ENCODE measurements around the gene CAV3. TPM values are rescaled to one million over a fixed set of nuclear protein-coding genes. Genes with fewer than 3 reads are reported as not detected.

The CAV3 gene
- total RNA-seq, 1 donor, result not detected

DNA sequence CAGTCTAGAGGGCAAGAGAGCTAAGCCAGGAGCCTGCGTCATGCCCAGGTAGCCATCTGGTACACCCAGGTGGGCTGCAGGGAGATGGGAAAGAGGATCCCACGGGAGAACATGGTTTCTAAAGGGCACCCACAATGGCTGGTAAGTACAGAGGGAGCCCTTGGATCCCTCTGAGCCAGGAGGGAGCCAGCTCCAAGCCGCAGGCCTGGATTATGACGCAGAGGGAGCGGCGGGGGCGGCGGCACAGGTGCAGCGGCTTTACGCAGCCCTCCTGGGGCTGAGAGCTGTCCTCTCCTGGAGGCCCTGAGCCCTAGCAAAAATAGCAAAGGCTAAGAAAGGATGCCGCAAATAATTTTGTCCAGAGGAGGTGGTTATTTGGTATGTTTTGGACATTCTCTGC is 2.8 kb downstream of the CAV3 start:
- H3K4me3 ChIP-seq (ENCODE audit: low read depth, low read length), result no peak overlapping the region
- DNase-seq (ENCODE audit: low read depth), result no peak
- TF ChIP-seq, protein P1, sequence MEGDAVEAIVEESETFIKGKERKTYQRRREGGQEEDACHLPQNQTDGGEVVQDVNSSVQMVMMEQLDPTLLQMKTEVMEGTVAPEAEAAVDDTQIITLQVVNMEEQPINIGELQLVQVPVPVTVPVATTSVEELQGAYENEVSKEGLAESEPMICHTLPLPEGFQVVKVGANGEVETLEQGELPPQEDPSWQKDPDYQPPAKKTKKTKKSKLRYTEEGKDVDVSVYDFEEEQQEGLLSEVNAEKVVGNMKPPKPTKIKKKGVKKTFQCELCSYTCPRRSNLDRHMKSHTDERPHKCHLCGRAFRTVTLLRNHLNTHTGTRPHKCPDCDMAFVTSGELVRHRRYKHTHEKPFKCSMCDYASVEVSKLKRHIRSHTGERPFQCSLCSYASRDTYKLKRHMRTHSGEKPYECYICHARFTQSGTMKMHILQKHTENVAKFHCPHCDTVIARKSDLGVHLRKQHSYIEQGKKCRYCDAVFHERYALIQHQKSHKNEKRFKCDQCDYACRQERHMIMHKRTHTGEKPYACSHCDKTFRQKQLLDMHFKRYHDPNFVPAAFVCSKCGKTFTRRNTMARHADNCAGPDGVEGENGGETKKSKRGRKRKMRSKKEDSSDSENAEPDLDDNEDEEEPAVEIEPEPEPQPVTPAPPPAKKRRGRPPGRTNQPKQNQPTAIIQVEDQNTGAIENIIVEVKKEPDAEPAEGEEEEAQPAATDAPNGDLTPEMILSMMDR (IDR thresholded peaks at IDR 0.05; ENCODE audit: insufficient read depth, low read depth, low read length), result no peak

DNA sequence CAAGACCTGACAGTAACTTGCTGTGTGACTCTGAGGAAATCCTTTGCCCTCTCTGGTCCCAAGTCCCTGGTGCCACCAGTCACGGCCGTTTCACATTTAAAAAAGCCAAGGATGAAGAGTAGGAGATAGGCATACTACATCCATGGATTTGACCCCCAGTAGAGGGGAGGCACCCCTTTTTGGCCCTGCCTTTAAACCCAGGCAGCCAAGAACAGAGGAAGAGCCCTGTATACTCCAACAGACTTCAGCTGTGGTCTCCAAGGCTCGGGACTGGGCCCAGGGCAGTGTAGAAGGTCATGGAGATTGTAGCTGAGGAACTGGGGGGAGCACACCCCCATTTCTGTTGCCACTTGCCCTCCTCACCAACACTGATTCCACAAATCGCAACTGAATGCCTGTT is 3.7 kb downstream of the CAV3 start:
- no peak overlapping the region for H3K4me3 ChIP-seq (ENCODE audit: low read depth, low read length)
- no peak for DNase-seq (ENCODE audit: low read depth)
- TF ChIP-seq, protein P1 (IDR thresholded peaks at IDR 0.05; ENCODE audit: insufficient read depth, low read depth, low read length), result no peak

DNA sequence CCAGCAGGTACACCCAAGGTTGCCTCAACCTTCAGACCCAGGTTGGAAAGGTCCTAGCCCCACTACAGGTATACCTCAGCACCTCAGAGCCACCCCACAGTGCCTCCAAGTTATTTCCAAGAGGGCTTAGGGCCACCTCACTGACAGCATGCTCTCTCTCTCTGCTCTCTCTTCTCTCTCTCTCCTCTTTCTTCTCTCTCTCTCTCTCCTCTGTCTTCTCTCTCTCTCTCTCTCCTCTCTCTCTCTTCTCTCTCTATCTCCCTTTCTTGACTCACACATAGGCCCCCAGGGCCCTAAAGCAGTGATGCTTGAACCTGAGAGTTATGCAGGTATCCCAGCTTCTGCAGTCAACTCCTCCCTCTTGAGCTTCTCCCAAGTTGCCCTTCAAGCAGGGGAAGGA is 4.2 kb downstream of the CAV3 start:
- TF ChIP-seq, protein P1 (IDR thresholded peaks at IDR 0.05; ENCODE audit: insufficient read depth, low read depth, low read length), result no peak
- no peak overlapping the region for H3K4me3 ChIP-seq (ENCODE audit: low read depth, low read length)

DNA sequence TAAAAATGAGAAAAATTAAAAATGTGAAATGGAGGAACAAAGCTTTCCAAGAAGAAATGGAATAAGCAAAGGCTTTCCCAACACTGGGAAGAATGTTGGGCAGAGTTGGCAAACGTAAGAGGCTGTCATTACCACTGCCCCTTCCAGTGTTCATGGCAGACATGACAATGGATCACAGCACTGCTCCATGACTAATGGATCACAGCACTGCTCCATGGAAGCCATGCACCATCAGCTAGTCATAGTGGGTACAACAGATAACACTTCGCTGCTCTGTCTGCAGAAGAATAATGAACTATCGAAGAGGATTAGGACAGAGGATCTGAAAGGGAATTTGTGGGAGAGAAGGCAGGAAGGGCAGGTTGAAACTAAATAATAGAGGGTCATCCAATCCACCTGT is 5.0 kb downstream of the CAV3 start:
- TF ChIP-seq, protein P1 (IDR thresholded peaks at IDR 0.05; ENCODE audit: insufficient read depth, low read depth, low read length), result no peak
- H3K4me3 ChIP-seq (ENCODE audit: low read depth, low read length), result no peak overlapping the region
- no peak for DNase-seq (ENCODE audit: low read depth)

More for the DNA sequence above, 4.2 kb downstream of the CAV3 start:
- DNase-seq (ENCODE audit: low read depth), result no peak

DNA sequence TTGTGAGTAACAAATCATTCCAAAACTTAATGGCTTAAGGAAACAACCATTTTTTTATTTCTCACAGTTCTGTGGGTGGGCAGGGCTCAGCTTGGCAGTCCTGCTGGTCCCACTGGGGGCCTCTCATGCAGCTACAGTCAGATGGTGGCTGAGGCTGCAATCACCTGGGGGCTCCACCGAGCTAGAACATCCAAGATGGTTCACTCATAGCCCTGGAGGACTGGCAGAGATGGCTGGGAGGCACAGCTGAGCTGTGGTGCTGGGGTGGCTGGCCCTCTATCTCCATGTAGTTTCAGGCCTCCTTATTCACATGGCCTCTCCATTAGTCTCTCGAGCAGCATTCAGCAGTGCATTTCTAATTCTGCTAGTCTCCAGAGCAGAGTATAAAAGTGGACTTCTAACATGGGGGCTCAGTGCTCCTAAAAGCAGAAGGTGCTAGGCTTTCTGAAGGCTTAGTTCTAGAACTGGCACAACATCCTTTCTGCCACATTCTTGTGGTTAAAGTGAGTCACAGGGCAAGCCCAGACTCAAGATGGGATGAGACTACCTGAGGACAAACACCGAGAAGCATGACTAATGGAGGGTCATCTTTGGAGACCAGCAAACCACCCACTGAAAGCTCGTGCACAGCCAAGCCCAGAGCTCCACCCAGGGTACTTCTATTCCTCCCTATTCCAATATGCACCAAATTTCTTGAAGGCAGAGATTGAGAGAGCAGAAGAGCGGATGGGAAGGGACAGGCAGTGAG is 6.3 kb downstream of the CAV3 start:
- peak; percentile 30 for DNase-seq (ENCODE audit: low read depth)
- TF ChIP-seq, protein P1 (IDR thresholded peaks at IDR 0.05; ENCODE audit: insufficient read depth, low read depth, low read length), result no peak
- no peak overlapping the region for H3K4me3 ChIP-seq (ENCODE audit: low read depth, low read length)

DNA sequence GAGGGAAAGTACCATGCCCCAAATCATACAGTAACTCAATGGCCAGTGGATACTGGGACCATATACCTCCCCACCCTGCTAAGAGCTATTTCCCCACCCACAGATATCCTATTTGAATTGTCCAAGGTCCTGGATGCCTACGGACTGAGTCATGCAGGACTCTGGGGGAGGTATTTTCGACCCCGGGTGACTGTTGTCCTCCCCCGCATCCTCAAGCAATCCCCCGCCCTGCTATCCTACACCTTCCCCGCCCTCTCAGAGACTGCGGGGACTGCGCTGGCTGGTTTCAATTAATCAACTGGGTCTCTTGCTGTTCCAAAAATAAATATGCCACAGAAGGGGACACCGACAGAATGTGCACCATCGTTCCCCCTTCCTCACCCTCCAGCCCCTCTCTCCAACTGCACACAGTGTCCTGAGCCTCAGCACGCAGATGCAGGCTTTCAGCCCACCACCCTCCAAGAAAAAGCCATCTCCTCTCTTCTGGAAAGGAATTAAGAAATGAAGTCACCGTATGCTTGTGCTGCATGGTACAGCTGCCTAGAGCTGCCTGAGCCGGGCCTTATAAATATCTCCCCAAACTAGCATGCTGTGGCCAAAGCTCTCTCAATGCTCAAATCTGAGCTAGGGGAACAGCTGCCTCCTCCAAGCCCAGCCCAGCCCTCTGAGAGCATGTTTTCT is 8.1 kb downstream of the CAV3 start:
- DNase-seq (ENCODE audit: low read depth), result peak; percentile 77
- H3K4me3 ChIP-seq (ENCODE audit: low read depth, low read length), result no peak overlapping the region
- TF ChIP-seq, protein P1 (IDR thresholded peaks at IDR 0.05; ENCODE audit: insufficient read depth, low read depth, low read length), result no peak

Data from fibroblast of villous mesenchyme (primary cell).